ENCODE measurements around the gene GPR152. TPM values are rescaled to one million over a fixed set of nuclear protein-coding genes. Genes with fewer than 3 reads are reported as not detected.

Gene GPR152, protein sequence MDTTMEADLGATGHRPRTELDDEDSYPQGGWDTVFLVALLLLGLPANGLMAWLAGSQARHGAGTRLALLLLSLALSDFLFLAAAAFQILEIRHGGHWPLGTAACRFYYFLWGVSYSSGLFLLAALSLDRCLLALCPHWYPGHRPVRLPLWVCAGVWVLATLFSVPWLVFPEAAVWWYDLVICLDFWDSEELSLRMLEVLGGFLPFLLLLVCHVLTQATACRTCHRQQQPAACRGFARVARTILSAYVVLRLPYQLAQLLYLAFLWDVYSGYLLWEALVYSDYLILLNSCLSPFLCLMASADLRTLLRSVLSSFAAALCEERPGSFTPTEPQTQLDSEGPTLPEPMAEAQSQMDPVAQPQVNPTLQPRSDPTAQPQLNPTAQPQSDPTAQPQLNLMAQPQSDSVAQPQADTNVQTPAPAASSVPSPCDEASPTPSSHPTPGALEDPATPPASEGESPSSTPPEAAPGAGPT
- total RNA-seq, result not detected

DNA sequence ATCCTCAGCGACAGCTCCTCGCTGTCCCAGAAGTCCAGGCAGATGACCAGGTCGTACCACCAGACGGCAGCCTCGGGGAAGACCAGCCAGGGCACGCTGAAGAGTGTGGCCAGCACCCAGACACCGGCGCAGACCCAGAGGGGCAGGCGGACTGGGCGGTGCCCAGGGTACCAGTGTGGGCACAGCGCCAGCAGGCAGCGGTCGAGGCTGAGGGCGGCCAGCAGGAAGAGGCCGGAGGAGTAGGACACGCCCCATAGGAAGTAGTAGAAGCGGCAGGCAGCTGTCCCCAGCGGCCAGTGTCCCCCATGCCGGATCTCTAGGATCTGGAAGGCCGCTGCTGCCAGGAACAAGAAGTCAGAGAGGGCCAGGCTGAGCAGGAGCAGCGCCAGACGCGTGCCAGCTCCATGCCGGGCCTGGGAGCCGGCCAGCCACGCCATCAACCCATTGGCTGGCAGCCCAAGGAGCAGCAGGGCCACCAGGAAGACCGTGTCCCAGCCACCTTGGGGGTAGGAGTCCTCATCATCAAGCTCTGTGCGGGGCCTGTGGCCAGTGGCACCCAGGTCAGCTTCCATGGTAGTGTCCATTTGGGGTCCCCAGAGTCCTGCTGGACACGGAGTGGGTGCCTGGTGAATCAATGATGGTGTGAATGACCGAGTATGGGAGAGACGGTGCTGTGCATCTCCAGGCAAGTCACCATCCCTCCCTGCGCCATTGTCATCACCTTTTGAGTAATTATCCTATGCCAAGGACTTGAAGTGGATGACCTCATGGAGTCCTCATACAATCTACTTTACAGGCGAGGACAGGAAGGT is at the start of gene GPR152:
TSS of gene GPR152 (minus strand) at position 589 of the 812 bp plus-strand sequence. CDS start at position 584, 5 bp downstream.
- DNase-seq, result no peak
- peaks cover 18% of the 10 kb centered on the region for H3K4me1 Mint-ChIP-seq
- H3K27me3 Mint-ChIP-seq, result peaks cover 2% of the 10 kb centered on the region
- no peak within 1 kb of the TSS for H3K27ac Mint-ChIP-seq
- H3K9me3 Mint-ChIP-seq (ENCODE audit: low read depth), result no peaks in the 10 kb centered on the region
- no peak within 1 kb of the TSS for H3K4me3 Mint-ChIP-seq
- CTCF ChIA-PET, result interaction anchor here (1.0 to 2.1 kb wide), 2 partner anchors 13 to 101 kb away, joined by 3 to 5 read pairs; no protein-coding TSS in a partner anchor
- H3K36me3 Mint-ChIP-seq, result no peaks in the 10 kb centered on the region
- ATAC-seq, result no peak

DNA sequence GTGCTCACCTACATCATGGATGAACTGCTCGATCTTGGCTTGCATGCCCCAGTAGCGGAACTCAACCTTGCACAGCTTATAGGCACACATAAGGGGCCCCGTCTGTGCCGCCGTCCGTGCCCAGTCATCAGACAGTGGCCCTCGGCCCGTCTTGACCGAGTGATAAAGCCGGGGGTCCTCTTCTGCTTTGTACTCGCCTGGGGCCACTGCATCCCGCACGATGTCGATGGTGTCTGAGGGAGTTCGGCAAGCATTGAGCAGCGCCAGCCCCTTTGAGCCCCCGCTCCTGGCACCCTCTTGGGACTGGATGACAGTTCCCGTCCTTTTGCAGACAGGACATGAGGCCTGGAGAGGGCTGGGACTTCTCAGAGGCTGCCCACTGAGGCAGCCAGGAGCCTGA is 49.3 kb upstream of the GPR152 start:
- ATAC-seq, result no peak
- no peak overlapping the region for H3K4me3 Mint-ChIP-seq

DNA sequence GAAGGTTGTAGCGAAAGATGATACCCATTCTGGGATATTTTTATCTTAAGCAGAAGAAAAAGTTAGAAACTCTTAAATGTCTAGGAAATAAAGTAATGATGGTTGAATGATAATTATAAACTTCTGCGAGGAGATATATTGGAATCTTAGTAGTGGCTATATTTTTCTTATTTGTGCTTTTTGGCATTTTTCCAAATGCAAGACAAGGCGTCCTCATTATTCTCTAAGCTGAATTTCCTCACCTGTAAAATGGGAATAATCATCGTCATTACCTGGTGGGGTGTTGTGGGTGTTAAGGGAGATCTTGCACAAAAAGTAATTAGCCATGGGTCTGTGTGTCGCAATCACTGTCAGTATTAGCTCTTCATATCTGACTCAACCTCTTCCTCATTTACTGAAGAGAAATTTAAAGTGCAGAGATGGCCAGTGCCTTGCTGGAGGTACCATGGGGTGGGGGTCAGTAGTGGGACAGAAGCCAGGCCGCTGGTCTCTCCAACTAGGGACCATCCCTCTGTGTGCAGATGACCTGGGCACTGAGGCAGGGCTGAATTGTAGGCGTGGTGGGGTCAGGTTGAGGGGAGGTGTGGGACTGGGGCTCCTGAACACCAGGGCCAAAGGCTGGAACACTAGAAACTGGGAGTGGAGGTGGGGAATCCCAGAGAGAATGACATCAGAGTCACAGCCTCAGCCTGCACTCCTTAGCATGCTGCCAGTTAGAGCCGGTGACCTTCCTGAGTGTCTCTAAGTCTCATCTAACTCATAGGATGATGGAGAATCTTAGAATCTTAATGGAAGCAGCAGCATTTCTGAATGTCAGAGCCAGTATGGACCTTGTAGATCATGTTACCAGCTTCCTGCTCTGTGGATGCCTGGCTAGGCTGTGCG is 48.5 kb upstream of the GPR152 start:
- H3K36me3 Mint-ChIP-seq, result peaks cover 27% of the 10 kb centered on the region
- no peak overlapping the region for H3K4me3 Mint-ChIP-seq
- peaks cover 26% of the 10 kb centered on the region for H3K4me1 Mint-ChIP-seq
- no peaks in the 10 kb centered on the region for H3K27me3 Mint-ChIP-seq
- no peak overlapping the region for H3K27ac Mint-ChIP-seq
- ATAC-seq (no peak), DNase-seq (no peak)
- CTCF ChIA-PET, result interaction anchor here (1.2 to 2.1 kb wide), 2 partner anchors 12 to 17 kb away, joined by 3 to 4 read pairs; no protein-coding TSS in a partner anchor
- H3K9me3 Mint-ChIP-seq (ENCODE audit: low read depth), result no peaks in the 10 kb centered on the region

More for the DNA sequence above, 49.3 kb upstream of the GPR152 start:
- Mint-ChIP-seq H3K27me3 (no peaks in the 10 kb centered on the region), H3K4me1 (peaks cover 34% of the 10 kb centered on the region), H3K9me3 (ENCODE audit: low read depth) (no peaks in the 10 kb centered on the region), H3K27ac (no peak overlapping the region), H3K36me3 (peaks cover 32% of the 10 kb centered on the region)
- CTCF ChIA-PET, result interaction anchor here (1.0 to 2.1 kb wide), 3 partner anchors 13 to 127 kb away, joined by 3 to 4 read pairs (median 3); no protein-coding TSS in a partner anchor
- DNase-seq, result no peak

DNA sequence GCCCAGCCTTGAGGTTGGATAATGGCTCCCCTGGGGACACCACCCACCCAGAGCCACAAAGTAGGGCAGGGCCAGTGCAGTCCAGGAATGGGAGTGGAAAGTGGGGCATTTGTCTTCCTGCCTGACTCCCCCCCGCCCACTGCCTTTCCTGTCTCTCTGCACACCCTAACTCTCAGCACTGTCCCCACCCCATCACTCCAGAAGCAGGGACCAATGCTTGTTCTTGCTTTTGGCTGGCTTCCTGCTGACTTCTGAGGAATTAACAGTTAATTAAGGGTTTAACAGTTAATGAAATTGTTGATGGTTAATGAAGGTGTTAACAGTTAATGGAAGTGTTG is 47.9 kb upstream of the GPR152 start:
- CTCF ChIA-PET, result no interaction called here
- Mint-ChIP-seq H3K27me3 (no peaks in the 10 kb centered on the region), H3K4me3 (no peak overlapping the region), H3K9me3 (ENCODE audit: low read depth) (no peaks in the 10 kb centered on the region), H3K27ac (no peak overlapping the region), H3K4me1 (peaks cover 20% of the 10 kb centered on the region), H3K36me3 (peaks cover 27% of the 10 kb centered on the region)
- DNase-seq (no peak), ATAC-seq (no peak)

DNA sequence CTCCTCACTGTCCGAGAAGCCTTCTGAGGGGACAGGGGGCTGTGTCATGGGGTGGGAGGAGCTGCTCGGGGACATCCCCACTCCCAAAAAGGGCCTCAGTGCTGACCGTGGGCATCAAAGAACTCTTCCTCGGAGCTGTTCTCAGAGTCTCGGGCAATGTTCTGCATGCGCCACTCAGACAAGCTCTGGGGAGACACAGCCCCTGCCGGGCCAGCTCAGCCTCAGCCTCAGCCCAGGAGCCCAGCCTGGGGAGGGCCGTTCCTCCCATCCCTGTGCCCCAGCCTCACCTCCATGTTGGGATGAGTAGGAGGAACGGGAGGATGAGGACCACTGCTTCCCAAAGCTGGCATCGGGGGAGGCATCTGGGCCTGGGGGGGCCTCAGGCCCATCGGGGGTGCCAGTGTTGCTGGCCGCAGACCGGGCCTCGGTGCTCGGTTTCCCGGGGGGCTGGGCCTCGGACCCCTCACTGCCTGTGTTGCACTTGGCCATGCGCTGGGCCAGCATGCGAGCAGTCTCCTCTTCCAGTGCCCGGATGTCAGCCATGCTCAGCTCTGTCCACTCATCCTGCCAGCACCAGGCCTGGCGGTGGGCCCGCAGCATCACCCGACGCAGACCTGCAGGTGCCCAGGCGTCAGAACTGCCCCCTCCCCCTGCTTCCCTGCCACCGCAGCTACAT is 47.4 kb upstream of the GPR152 start:
- Mint-ChIP-seq H3K9me3 (ENCODE audit: low read depth) (no peaks in the 10 kb centered on the region), H3K4me3 (no peak overlapping the region), H3K27ac (no peak overlapping the region), H3K4me1 (peaks cover 19% of the 10 kb centered on the region), H3K27me3 (no peaks in the 10 kb centered on the region), H3K36me3 (peaks cover 27% of the 10 kb centered on the region)
- DNase-seq (no peak), ATAC-seq (no peak)
- CTCF ChIA-PET, result no interaction called here

DNA sequence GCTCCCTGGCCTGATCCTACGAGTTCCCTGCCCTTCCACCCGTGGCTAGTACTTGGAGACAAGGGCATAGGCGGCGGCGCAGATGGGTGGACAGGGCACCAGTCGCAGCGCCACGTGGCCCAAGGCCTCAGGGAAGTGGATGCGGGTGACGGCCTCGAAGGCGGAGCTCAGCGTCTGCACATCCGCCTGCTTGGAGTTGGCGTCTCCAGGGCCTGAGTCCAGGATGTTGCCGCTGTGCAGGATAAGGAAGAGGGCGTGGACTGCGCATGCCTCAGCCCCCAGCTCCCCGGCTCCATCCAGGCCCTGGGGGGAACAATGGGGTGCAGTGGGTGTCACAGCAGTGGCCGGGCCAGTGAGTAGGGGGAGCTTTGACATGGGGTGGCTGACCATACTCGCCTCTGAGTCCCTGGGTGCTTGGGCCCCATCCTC is 46.0 kb upstream of the GPR152 start:
- H3K4me3 Mint-ChIP-seq, result no peak overlapping the region
- H3K36me3 Mint-ChIP-seq, result peaks cover 27% of the 10 kb centered on the region
- H3K9me3 Mint-ChIP-seq (ENCODE audit: low read depth), result no peaks in the 10 kb centered on the region
- ATAC-seq (no peak), DNase-seq (no peak)
- H3K27me3 Mint-ChIP-seq, result no peaks in the 10 kb centered on the region
- no peak overlapping the region for H3K27ac Mint-ChIP-seq
- peaks cover 15% of the 10 kb centered on the region for H3K4me1 Mint-ChIP-seq
- CTCF ChIA-PET, result no interaction called here

DNA sequence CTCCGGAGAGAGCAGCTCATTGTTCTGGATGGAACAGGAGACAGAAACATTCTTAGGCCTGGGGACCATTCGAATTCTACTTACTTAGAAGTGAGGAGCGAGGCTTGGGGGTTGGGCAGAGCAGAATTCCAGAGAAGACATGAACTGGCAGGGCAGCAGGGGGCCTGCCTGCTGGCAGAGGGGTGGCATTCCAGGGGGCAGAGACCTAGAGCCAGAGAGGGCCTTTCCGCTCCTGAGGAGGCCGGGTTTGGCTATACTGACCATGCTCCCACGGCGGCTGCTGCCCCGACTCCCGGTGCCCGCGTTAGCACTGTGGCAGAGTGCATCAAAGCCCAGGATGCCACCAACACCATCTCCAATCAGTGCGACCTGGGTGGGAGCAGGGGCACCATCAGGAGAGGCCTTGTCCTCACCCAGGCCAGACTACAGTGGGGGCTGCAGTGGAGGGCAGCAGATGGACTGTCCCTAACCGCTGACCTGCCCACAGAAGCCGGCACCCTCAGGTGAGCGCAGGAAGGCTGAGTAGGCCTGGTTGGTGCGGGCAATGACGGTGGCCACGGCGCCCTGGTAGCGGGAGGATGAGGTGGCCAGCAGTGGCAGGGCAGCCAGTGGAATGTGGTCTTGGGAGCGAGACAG is 45.2 kb upstream of the GPR152 start:
- Mint-ChIP-seq H3K4me1 (peaks cover 10% of the 10 kb centered on the region), H3K27me3 (no peaks in the 10 kb centered on the region), H3K4me3 (no peak overlapping the region), H3K9me3 (ENCODE audit: low read depth) (no peaks in the 10 kb centered on the region), H3K27ac (no peak overlapping the region), H3K36me3 (peaks cover 23% of the 10 kb centered on the region)
- DNase-seq (no peak), ATAC-seq (no peak)
- CTCF ChIA-PET, result no interaction called here

DNA sequence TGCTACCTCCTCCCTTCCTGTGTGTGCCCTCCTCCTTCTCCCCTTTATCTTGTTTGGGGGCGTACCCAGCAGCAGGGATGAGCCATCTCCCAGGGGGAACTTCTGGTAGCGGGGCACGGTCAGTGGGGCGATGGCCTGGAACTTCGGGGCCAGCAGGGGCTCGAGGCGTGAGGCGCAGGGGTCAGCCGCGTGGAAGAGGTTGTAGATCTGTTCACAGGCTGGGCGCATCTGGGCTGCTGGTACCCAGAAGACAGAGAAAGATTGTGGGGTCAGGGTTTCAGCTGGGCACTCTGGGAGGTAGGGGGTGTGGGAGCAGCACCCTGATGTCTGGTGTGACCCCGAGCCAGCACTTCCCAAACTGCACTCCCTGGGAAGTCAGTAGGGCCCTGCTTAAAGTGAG is 43.6 kb upstream of the GPR152 start:
- Mint-ChIP-seq H3K27ac (no peak overlapping the region), H3K4me3 (no peak overlapping the region), H3K9me3 (ENCODE audit: low read depth) (no peaks in the 10 kb centered on the region), H3K36me3 (peaks cover 18% of the 10 kb centered on the region), H3K27me3 (no peaks in the 10 kb centered on the region), H3K4me1 (peaks cover 6% of the 10 kb centered on the region)
- DNase-seq (no peak), ATAC-seq (no peak)
- CTCF ChIA-PET, result no interaction called here

DNA sequence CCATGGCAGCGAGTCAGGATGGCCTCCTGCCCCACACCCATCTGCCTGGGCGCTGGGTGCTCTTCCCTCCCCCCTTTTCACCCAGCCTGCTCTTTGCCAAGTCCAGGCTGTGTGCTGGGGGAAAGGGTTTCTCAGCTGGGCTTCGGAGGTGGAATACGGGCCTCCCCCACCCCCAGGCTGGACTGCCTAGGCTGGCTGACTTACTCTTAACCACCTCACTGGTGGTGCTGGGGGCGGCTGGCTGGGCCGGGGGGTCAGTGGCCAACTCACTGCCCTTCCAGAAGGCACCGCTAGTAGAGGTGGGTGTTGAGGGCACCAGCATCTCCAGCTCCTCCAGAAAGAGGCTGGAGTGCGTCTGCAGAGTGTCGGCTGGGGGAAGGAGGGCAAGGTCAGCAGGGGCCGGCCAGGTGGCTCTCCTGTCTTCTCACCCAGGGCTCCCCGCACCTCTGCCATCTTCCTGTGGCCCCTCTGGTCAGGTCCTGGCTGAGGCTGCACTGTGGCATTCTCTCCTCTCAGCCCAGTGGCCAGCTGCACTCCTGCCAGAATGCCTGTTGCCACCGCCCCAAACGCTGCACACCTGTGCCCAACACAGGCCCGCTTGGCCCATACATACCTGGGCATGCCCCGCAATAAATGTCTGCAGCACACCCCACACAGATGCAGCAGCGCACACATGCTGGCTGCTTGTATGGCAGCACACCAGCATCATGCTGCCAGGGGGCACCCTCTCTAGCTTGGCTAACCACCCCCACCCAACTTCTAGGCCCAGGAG is 42.9 kb upstream of the GPR152 start:
- H3K36me3 Mint-ChIP-seq, result peaks cover 14% of the 10 kb centered on the region

DNA sequence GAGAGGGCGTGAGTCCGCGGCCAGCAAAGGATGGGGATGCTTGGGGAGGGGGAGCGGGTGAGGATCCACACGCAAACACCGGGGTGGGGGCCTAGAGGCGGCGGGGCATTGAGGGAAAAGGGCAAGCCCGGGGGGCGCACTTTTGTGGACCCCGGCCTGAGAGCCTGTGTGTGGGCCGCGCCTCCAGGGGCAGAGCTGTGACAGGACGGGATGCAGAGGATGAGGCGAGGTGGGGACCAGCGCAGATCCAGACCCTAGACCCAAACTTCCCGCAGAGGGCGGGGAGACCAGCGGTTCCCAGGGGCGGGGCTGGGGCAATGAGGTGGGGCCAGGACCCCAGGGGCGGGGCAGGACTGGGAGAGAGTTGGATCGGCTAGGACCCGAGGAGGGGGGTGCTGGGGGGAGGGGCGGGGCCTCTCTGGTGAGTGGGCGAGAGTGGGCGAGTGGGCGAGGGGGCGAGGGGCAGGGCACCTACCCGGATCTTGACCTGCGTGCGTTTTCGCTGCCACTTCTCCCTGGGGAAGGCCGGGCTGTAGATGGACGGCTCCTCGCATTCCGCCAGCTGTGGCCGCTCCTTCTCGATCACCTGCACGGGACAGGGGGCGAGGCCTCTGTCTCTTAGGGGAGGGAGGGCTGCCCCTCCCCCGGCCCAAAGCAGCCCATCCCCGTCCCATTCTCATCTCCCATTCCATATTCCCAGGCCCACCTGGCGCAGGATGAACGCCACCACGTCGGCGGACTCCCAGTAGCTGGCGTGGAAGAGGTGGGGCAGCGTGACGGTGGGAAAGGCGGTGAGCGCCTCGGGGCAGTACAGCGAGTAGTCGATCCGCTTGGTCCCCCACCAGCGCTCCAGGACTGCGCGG is 42.1 kb upstream of the GPR152 start:
- Mint-ChIP-seq H3K36me3 (peaks cover 14% of the 10 kb centered on the region), H3K27ac (no peak overlapping the region), H3K27me3 (no peaks in the 10 kb centered on the region), H3K4me1 (peaks cover 3% of the 10 kb centered on the region), H3K9me3 (ENCODE audit: low read depth) (no peaks in the 10 kb centered on the region), H3K4me3 (no peak overlapping the region)
- ATAC-seq (no peak), DNase-seq (no peak)
- CTCF ChIA-PET, result no interaction called here

More for the DNA sequence above, 42.9 kb upstream of the GPR152 start:
- Mint-ChIP-seq H3K4me1 (no peaks in the 10 kb centered on the region), H3K27me3 (no peaks in the 10 kb centered on the region), H3K9me3 (ENCODE audit: low read depth) (no peaks in the 10 kb centered on the region), H3K4me3 (no peak overlapping the region), H3K27ac (no peak overlapping the region)
- ATAC-seq (no peak), DNase-seq (no peak)
- CTCF ChIA-PET, result no interaction called here

Measured in activated CD8-positive, alpha-beta memory T cell treated with anti-CD3 and anti-CD28 coated beads, Interleukin-2, amount 10 ng/mL, durations not matched to agents 7 days and 5 days (primary cell).